Astrocyte of the spinal cord (primary cell): Measurements from ENCODE around the gene GRXCR2.
"Not testable (repeated sequence)": the region's sequence is repeated elsewhere in the genome, so short reads cannot be mapped to it uniquely, and the experiment has no call there.

Experiments
- DNase-seq: peaks from one replicate; pipeline ENCODE4 v3.0.0; 2011; ENCODE audit warnings: low read depth, low spot score
- H3K4me3 ChIP-seq: 2 replicates; pipeline ENCODE4 v1.5.1; 2011; ENCODE audit warnings: low read depth, mild to moderate bottlenecking, low read length, moderate library complexity
- CTCF ChIP-seq: IDR thresholded peaks from 2 replicates; pipeline ENCODE4 v1.5.1; 2012; ENCODE audit warnings: low read depth, mild to moderate bottlenecking, low read length, inconsistent platforms
- in situ Hi-C: cut with HindIII; loops from 2 replicates; pipeline ENCODE4 v1.10.0; 2017; ENCODE audit warnings: low sequenced_read_pairs

The GRXCR2 gene

GRCh38 chr5:145869753-145870152 lies 3.1 kb downstream of the GRXCR2 start:
- TF ChIP-seq CTCF = no peak
- in situ Hi-C loops = no loop called here
- no peak for DNase-seq
- no peak overlapping the region for H3K4me3 ChIP-seq

GRCh38 chr5:145867806-145868205 lies 5.0 kb downstream of the GRXCR2 start:
- in situ Hi-C loops = no loop called here
- no peak for TF ChIP-seq CTCF
- no peak for DNase-seq
- no peak overlapping the region for H3K4me3 ChIP-seq

- DNase-seq, in situ Hi-C loops, H3K4me3 ChIP-seq: not testable (repeated sequence)
Measured at GRCh38 chr5:145864432-145864831, 8.4 kb downstream of the GRXCR2 start.

GRCh38 chr5:145863003-145863402 lies 9.8 kb downstream of the GRXCR2 start:
- H3K4me3 ChIP-seq = no peak overlapping the region
- DNase-seq = no peak
- in situ Hi-C loops = no loop called here
- no peak for TF ChIP-seq CTCF

GRCh38 chr5:145859897-145860296 lies 12.9 kb downstream of the GRXCR2 start:
- in situ Hi-C loops = no loop called here
- TF ChIP-seq CTCF = peak; percentile 19
- no peak for DNase-seq
- H3K4me3 ChIP-seq = no peak overlapping the region

GRCh38 chr5:145859453-145859852 lies 13.4 kb downstream of the GRXCR2 start:
- H3K4me3 ChIP-seq = no peak overlapping the region
- no peak for DNase-seq
- in situ Hi-C loops = no loop called here
- no peak for TF ChIP-seq CTCF

- no peak for DNase-seq
- no peak for TF ChIP-seq CTCF
- in situ Hi-C loops = no loop called here
- no peak overlapping the region for H3K4me3 ChIP-seq
Measured at GRCh38 chr5:145858959-145859358, 13.9 kb downstream of the GRXCR2 start.
